ENCODE results near the gene RBMY1B.
"Not testable (repeated sequence)": the region's sequence is repeated elsewhere in the genome, so short reads cannot be mapped to it uniquely, and the experiment has no call there.

DNA sequence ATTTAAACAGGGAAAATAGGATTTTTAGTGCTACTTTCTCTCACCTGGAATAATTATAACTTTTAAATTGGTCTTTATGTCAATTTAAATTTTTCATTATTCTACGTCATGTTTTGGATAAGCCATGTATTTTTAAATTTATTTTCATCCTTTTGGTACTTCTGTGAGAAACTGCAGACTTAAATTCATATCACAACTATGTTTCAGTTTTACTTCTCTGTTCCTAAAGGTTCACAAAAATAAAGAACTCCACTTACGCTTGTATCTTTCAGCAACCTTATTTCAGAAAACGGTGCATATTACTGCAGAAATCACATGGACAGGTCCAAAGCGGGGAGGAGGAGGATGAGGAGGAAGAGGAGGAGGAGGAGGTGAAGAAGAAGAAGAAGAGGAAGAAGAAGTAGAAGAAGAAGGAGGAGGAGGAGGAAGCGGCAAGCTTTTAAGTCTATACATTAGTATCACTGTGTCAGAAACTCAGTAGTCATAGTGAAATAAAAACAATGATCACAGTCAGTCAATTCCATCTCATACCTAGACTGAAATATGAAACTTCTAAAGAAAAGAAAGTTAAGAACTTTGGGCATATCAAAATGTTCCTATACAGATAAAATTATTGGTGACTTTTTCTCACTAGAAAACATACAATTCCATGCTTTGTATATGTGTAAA is 48.3 kb downstream of the RBMY1B start:
- TF ChIP-seq POLR2AphosphoS5, POLR2A, TAF1, SPI1 (IDR thresholded peaks at IDR 0.05; ENCODE audit: low read depth, low read length): not testable (repeated sequence)

Measured in GM12891 (cell line).